Brain microvascular endothelial cell (primary cell): Measurements from ENCODE around the gene WDFY3.

ENCODE experiments used
- DNase-seq: peaks from one replicate; pipeline ENCODE4 v3.0.0-alpha.2; 2020
- H3K27ac ChIP-seq: fragments of 250-450 bp; sonication (Bioruptor Pico); 2 replicates; pipeline ENCODE4 v1.5.1; 2020; ENCODE audit warnings: mild to moderate bottlenecking, moderate library complexity
- H3K27me3 ChIP-seq: fragments of 250-450 bp; sonication (Bioruptor Pico); replicated peaks from 2 replicates; pipeline ENCODE4 v1.5.1; 2020; ENCODE audit warnings: mild to moderate bottlenecking
- H3K36me3 ChIP-seq: fragments of 250-450 bp; sonication (Bioruptor Pico); replicated peaks from 2 replicates; pipeline ENCODE4 v1.5.1; 2020; ENCODE audit warnings: mild to moderate bottlenecking
- H3K4me3 ChIP-seq: 2 replicates; pipeline ENCODE4 v1.5.1; 2011; ENCODE audit warnings: low read depth, mild to moderate bottlenecking, control low read depth, low read length, moderate library complexity
- CTCF ChIP-seq: IDR thresholded peaks from 2 replicates; pipeline ENCODE4 v1.5.1; 2011; ENCODE audit warnings: low read depth, mild to moderate bottlenecking, moderate library complexity, low read length, control low read depth, inconsistent platforms; ENCODE audit errors: missing control alignments
- in situ Hi-C: cut with HindIII; loops from 2 replicates; pipeline ENCODE4 v1.10.0; 2017; ENCODE audit warnings: low sequenced_read_pairs, low pct_ligation_motif_present

The WDFY3 gene

GRCh38 chr4:84697615-84698201, 268.8 kb downstream of the WDFY3 start:
- Histone ChIP-seq H3K27ac (no peak overlapping the region), H3K27me3 (no peaks in the 10 kb centered on the region), H3K36me3 (peaks cover 20% of the 10 kb centered on the region), H3K4me3 (no peak overlapping the region)
- DNase-seq: no peak
- no peak for TF ChIP-seq CTCF
- in situ Hi-C loops: no loop called here

DNA sequence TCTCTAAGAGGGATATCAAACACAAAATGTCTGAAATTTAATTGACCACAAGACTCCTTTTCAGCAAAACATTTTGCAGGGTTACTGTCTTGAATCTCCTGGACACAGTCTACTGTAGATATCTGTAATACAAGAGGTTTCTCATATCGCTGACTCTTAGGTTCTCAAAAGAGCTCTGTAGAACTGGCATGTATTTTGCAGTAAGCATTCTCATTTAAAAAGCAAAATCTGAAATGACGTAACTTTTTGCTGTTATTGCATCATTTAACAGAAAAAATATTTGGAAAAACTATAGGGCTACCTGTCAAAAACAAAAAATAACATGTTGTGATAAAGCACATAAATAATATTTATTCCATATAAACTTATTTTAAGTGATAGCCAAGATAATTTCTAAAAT, 269.3 kb downstream of the WDFY3 start:
- DNase-seq: no peak
- H3K4me3 ChIP-seq: no peak overlapping the region
- peaks cover 18% of the 10 kb centered on the region for H3K36me3 ChIP-seq

DNA sequence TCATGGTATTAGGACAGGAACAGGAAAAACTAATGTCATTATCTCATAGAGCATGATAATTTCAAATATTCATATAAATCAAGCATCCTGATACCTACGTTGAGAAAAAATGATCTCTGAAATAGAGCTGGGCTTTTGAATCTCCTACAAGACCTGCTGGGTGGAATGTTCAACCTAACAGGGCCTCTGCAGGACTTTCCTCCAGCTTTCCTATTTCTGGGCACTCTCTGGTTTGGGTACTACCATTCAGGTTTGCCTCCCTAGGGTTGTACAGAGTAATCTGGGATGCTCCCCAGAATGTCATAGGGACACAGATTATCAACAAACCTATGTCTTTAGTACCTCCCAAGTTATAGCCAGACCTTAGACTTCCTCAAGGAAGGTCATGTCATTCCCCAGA, 274.7 kb downstream of the WDFY3 start:
- Histone ChIP-seq H3K4me3 (no peak overlapping the region), H3K36me3 (peaks cover 11% of the 10 kb centered on the region), H3K27me3 (no peaks in the 10 kb centered on the region), H3K27ac (peak overlapping the region; percentile 5)
- in situ Hi-C loops: no loop called here
- DNase-seq: no peak
- no peak for TF ChIP-seq CTCF

More for the DNA sequence above, 269.3 kb downstream of the WDFY3 start:
- H3K27ac ChIP-seq: no peak overlapping the region
- in situ Hi-C loops: no loop called here
- TF ChIP-seq CTCF: no peak
- no peaks in the 10 kb centered on the region for H3K27me3 ChIP-seq

- Histone ChIP-seq H3K4me3 (peak overlapping the region; percentile 2), H3K27ac (peak overlapping the region; percentile 47), H3K27me3 (no peaks in the 10 kb centered on the region), H3K36me3 (peaks cover 13% of the 10 kb centered on the region)
- DNase-seq: peak; percentile 88
- TF ChIP-seq CTCF: no peak
- in situ Hi-C loops: no loop called here
Measured at GRCh38 chr4:84691170-84691691, 275.3 kb downstream of the WDFY3 start.

GRCh38 chr4:84690481-84690880, 276.0 kb downstream of the WDFY3 start:
- in situ Hi-C loops: no loop called here
- Histone ChIP-seq H3K36me3 (peaks cover 13% of the 10 kb centered on the region), H3K27me3 (no peaks in the 10 kb centered on the region), H3K27ac (peak overlapping the region; percentile 47), H3K4me3 (peak overlapping the region; percentile 2)
- TF ChIP-seq CTCF: no peak
- DNase-seq: no peak

- no peak overlapping the region for H3K4me3 ChIP-seq
- H3K27ac ChIP-seq: no peak overlapping the region
- in situ Hi-C loops: no loop called here
- no peak for TF ChIP-seq CTCF
- H3K27me3 ChIP-seq: no peaks in the 10 kb centered on the region
- H3K36me3 ChIP-seq: peaks cover 7% of the 10 kb centered on the region
- DNase-seq: no peak
Measured at GRCh38 chr4:84689197-84689596, 277.3 kb downstream of the WDFY3 start.
